PC-3 (cell line): Measurements from ENCODE around the gene AKAP6. TPM values are rescaled to one million over a fixed set of nuclear protein-coding genes. Genes with fewer than 3 reads are reported as not detected.

Experiments used
- ATAC-seq: fragments of 200-7000 bp; cut with Tn5 transposase; 2 replicates; pipeline ENCODE4 v1.9.1; 2020; ENCODE audit warnings: mild to moderate bottlenecking, moderate library complexity
- BruUV-seq: library from RNA; stranded (reverse); fragments of 400-500 nt; replicated peaks from 2 replicates; lab custom pipeline; 2021; lab: Mats Ljungman, UMichigan
- CTCF ChIA-PET: fragments of 300-600 bp; sonication (Branson Sonifier 250); formaldehyde crosslinking; loops from one replicate; lab custom pipeline; 2022; ENCODE audit warnings: antibody characterized with exemption; lab: Charles Lee
- POLR2A ChIA-PET: fragments of 300-600 bp; sonication (Branson Sonifier 250); formaldehyde crosslinking; loops from one replicate; lab custom pipeline; 2022; ENCODE audit warnings: antibody characterized with exemption; ENCODE audit not compliant: unreplicated experiment; lab: Charles Lee
- DNase-seq: peaks from one replicate; pipeline ENCODE4 v3.0.0-alpha.2; 2015
- H2AFZ ChIP-seq: fragments of 300-600 bp; sonication (generic); 2 replicates; pipeline ENCODE4 v1.6.0; 2016; ENCODE audit warnings: antibody characterized with exemption, low read length
- H3F3A ChIP-seq: fragments of 300-600 bp; sonication (generic); one replicate; pipeline ENCODE4 v1.6.0; 2017; ENCODE audit warnings: antibody characterized with exemption, low read length, control low read depth, mild to moderate bottlenecking; ENCODE audit not compliant: unreplicated experiment
- H3K27ac ChIP-seq: fragments of 300-600 bp; sonication (generic); 2 replicates; pipeline ENCODE4 v1.5.1; 2016; ENCODE audit warnings: mild to moderate bottlenecking, low read length
- H3K27me3 ChIP-seq: fragments of 300-600 bp; sonication (generic); 2 replicates; pipeline ENCODE4 v1.6.1; 2016; ENCODE audit warnings: low read length, mixed read lengths
- H3K36me3 ChIP-seq: fragments of 300-600 bp; sonication (generic); 2 replicates; pipeline ENCODE4 v1.6.1; 2016; ENCODE audit warnings: low read depth, mixed run types, low read length, mixed read lengths
- H3K4me1 ChIP-seq: fragments of 300-600 bp; sonication (generic); 2 replicates; pipeline ENCODE4 v1.5.1; 2016; ENCODE audit warnings: low read length; ENCODE audit not compliant: insufficient read depth
- H3K4me2 ChIP-seq: fragments of 300-600 bp; sonication (generic); 2 replicates; pipeline ENCODE4 v1.6.0; 2016; ENCODE audit warnings: low read length
- H3K4me3 ChIP-seq: fragments of 300-600 bp; sonication (generic); 2 replicates; pipeline ENCODE4 v1.5.1; 2016; ENCODE audit warnings: mild to moderate bottlenecking, low read length, mixed read lengths
- H3K79me2 ChIP-seq: fragments of 300-600 bp; sonication (generic); 2 replicates; pipeline ENCODE4 v1.6.1; 2017; ENCODE audit warnings: low read length, mixed read lengths
- H3K9ac ChIP-seq: fragments of 300-600 bp; sonication (generic); 2 replicates; pipeline ENCODE4 v1.6.0; 2016; ENCODE audit warnings: mild to moderate bottlenecking, low read length
- H3K9me2 ChIP-seq: fragments of 300-600 bp; sonication (generic); replicated peaks from 2 replicates; pipeline ENCODE4 v1.6.1; 2016; ENCODE audit warnings: mixed run types, low read length, mixed read lengths
- H3K9me3 ChIP-seq: fragments of 300-600 bp; sonication (generic); 2 replicates; pipeline ENCODE4 v1.6.1; 2016; ENCODE audit warnings: low read length, mixed read lengths
- H4K20me1 ChIP-seq: fragments of 300-600 bp; sonication (generic); 2 replicates; pipeline ENCODE4 v1.6.1; 2016; ENCODE audit warnings: low read length, mixed read lengths
- EZH2 ChIP-seq: fragments of 300-600 bp; sonication (generic); IDR thresholded peaks from one replicate; pipeline ENCODE4 v1.6.1; 2017; ENCODE audit warnings: antibody characterized with exemption, mild to moderate bottlenecking, low read length; ENCODE audit not compliant: unreplicated experiment
- EZH2phosphoT487 ChIP-seq: fragments of 300-600 bp; sonication (generic); IDR thresholded peaks from 2 replicates; pipeline ENCODE4 v1.6.1; 2018; ENCODE audit warnings: mild to moderate bottlenecking, antibody characterized with exemption, low read length, borderline replicate concordance
- intact Hi-C: fragments of 100-400 bp; cut with micrococcal nuclease; formaldehyde crosslinking; loops from 2 replicates; pipeline ENCODE4 v1.9.0; 2023
- total RNA-seq: library from RNA; depleted of rRNA; stranded (reverse); fragments of >200 nt; gene quantifications from 2 replicates; pipeline ENCODE4 v1.2.3, GENCODE V29; 2014
- TF ChIP-seq, protein P1 (sequence below): fragments of 300-600 bp; sonication (generic); conservative IDR thresholded peaks from 2 replicates; pipeline ENCODE4 v1.5.1; 2017; ENCODE audit warnings: antibody characterized with exemption, low read depth, mild to moderate bottlenecking, low read length

The AKAP6 gene
- total RNA-seq, 1 experiment from 2014 or later = 1.5 TPM

DNA sequence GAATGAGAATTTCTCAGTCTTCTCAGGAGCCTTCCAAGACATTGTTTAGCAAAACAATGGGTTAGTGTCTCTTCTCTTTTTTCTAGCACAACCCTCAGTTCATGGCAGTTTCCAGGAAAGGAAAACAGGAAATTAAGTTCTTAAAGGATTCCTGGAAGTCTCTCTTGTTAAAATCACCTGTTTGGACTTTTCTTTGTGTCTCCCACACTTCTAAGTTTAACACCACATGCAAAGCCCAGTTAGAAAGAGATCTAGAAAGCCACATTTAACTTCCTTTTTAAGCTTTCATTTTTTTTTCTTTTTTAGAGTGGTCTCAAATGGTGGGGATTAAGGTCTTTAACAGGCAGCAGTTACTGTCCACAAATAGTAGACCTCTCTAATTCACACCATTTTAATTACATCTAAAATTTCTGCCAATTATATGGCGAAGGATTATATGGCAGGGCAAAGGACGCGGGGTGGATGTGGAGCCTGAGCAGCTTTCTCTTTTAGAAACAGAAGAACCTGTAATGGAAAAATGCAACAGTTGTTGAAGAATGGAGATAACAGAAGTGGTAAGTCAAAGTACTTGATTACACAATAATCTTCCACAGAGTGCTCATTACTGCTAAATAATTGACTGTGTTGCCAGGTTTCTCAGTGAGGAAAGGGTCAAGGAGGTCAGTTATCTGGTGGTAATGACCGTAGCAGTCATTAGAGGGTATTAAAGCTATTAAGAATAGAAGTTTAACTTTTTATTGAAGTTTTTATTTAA is 298.6 kb downstream of the AKAP6 start:
- Histone ChIP-seq H3F3A (no peaks in the 10 kb centered on the region), H3K9me2 (no peaks in the 10 kb centered on the region), H3K9ac (no peak overlapping the region), H3K27me3 (no peaks in the 10 kb centered on the region), H3K4me3 (no peak overlapping the region), H3K79me2 (no peaks in the 10 kb centered on the region), H3K4me1 (peaks cover 18% of the 10 kb centered on the region), H3K9me3 (no peaks in the 10 kb centered on the region), H4K20me1 (no peaks in the 10 kb centered on the region), H3K27ac (no peak overlapping the region), H2AFZ (no peak overlapping the region), H3K36me3 (no peaks in the 10 kb centered on the region), H3K4me2 (no peak overlapping the region)
- intact Hi-C loops = no loop called here
- ATAC-seq (no peak), DNase-seq (no peak)
- CTCF ChIA-PET = no interaction called here
- TF ChIP-seq, protein P1, sequence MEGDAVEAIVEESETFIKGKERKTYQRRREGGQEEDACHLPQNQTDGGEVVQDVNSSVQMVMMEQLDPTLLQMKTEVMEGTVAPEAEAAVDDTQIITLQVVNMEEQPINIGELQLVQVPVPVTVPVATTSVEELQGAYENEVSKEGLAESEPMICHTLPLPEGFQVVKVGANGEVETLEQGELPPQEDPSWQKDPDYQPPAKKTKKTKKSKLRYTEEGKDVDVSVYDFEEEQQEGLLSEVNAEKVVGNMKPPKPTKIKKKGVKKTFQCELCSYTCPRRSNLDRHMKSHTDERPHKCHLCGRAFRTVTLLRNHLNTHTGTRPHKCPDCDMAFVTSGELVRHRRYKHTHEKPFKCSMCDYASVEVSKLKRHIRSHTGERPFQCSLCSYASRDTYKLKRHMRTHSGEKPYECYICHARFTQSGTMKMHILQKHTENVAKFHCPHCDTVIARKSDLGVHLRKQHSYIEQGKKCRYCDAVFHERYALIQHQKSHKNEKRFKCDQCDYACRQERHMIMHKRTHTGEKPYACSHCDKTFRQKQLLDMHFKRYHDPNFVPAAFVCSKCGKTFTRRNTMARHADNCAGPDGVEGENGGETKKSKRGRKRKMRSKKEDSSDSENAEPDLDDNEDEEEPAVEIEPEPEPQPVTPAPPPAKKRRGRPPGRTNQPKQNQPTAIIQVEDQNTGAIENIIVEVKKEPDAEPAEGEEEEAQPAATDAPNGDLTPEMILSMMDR = no peak
- no peak for TF ChIP-seq EZH2
- no TSS peak for BruUV-seq
- POLR2A ChIA-PET = interaction anchor here (0.5 kb wide), 1 partner anchor 600 kb away, joined by 3 read pairs; no protein-coding TSS in a partner anchor

DNA sequence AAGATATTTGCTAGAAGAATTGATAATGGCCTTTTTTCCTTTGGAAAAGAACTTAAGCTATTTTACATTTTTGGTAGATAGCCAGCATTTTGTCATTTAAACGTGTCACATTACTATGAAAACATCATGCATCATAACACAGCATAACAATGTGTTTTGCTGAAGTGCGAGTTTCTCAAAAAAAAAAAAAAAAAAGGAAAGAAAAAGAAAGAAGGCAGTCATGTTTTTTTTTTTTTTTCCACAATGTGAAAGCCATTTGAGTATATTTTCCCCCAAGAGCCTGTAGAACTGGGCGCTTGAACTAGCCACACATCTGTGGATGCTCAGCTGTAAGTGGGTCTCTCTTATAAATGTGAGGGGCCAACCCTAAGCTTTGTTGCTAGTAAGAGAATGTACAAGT is 300.1 kb downstream of the AKAP6 start:
- no peaks in the 10 kb centered on the region for H3F3A ChIP-seq
- H3K79me2 ChIP-seq = no peaks in the 10 kb centered on the region
- BruUV-seq = no TSS peak
- H3K27ac ChIP-seq = no peak overlapping the region
- DNase-seq = no peak
- no peak overlapping the region for H3K4me3 ChIP-seq
- H3K9me3 ChIP-seq = no peaks in the 10 kb centered on the region
- H3K9me2 ChIP-seq = no peaks in the 10 kb centered on the region
- H3K27me3 ChIP-seq = no peaks in the 10 kb centered on the region
- no peak overlapping the region for H2AFZ ChIP-seq
- H3K36me3 ChIP-seq = no peaks in the 10 kb centered on the region
- H3K4me1 ChIP-seq = peaks cover 3% of the 10 kb centered on the region
- no peak overlapping the region for H3K4me2 ChIP-seq
- no peak overlapping the region for H3K9ac ChIP-seq
- TF ChIP-seq EZH2phosphoT487 (no peak), EZH2 (no peak)
- TF ChIP-seq, protein P1 = no peak
- ChIA-PET POLR2A (no interaction called here), CTCF (interaction anchor here (0.7 kb wide), 1 partner anchor 19 kb away, joined by 3 read pairs; no protein-coding TSS in a partner anchor)
- ATAC-seq = no peak
- H4K20me1 ChIP-seq = no peaks in the 10 kb centered on the region
- intact Hi-C loops = no loop called here

DNA sequence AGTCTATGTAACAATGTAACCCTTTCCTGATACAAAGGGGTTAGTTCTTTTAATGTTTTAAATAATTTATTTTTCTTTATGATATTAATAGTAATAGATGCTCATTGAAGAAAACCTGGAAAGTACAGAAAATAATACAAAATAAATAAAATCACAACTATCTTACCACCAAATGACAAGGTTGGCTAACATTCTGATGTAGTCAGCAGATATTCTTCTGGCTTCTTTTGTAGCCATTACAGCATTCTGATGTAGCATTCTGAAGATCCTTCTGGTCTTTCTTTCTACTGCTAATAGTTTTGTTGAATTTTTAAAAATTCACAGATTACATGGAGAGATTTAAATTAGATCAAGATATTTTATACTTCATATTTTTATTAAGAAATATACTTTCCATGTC is 301.6 kb downstream of the AKAP6 start:
- H3K9me2 ChIP-seq = no peaks in the 10 kb centered on the region
- DNase-seq (no peak), ATAC-seq (no peak)
- H4K20me1 ChIP-seq = no peaks in the 10 kb centered on the region
- H3K4me1 ChIP-seq = peaks cover 7% of the 10 kb centered on the region
- intact Hi-C loops = no loop called here
- H3K27ac ChIP-seq = no peak overlapping the region
- no peaks in the 10 kb centered on the region for H3K27me3 ChIP-seq
- no peaks in the 10 kb centered on the region for H3K79me2 ChIP-seq
- ChIA-PET CTCF (no interaction called here), POLR2A (no interaction called here)
- H3K9me3 ChIP-seq = no peaks in the 10 kb centered on the region
- BruUV-seq = no TSS peak
- TF ChIP-seq EZH2 = no peak
- TF ChIP-seq EZH2phosphoT487 = no peak
- TF ChIP-seq, protein P1 = no peak
- H3K36me3 ChIP-seq = no peaks in the 10 kb centered on the region
- no peak overlapping the region for H3K9ac ChIP-seq
- H3K4me2 ChIP-seq = no peak overlapping the region
- no peak overlapping the region for H3K4me3 ChIP-seq
- no peaks in the 10 kb centered on the region for H3F3A ChIP-seq
- H2AFZ ChIP-seq = no peak overlapping the region
